Measurements from ENCODE around the gene EEF1AKMT2.
"Not testable (repeated sequence)": the region's sequence is repeated elsewhere in the genome, so short reads cannot be mapped to it uniquely, and the experiment has no call there.

EEF1AKMT2 gene

GRCh38 chr10:124825702-124826101 is 34.0 kb upstream of the EEF1AKMT2 start:
- H3K27ac ChIP-seq: no peak overlapping the region
- TF ChIP-seq ZFX (IDR thresholded peaks at IDR 0.05): no peak
- no peak for TF ChIP-seq CTCF (conservative IDR thresholded peaks at IDR 0.05)

GRCh38 chr10:124824932-124825331 is 33.2 kb upstream of the EEF1AKMT2 start:
- not testable (repeated sequence) for H3K27ac ChIP-seq

GRCh38 chr10:124824507-124824906 is 32.8 kb upstream of the EEF1AKMT2 start:
- H3K27ac ChIP-seq: peak overlapping the region; percentile 36; the same call in 1 of the 2 replicates
- no peak for TF ChIP-seq CTCF (conservative IDR thresholded peaks at IDR 0.05)

GRCh38 chr10:124821520-124821919 is 29.8 kb upstream of the EEF1AKMT2 start:
- no peak for TF ChIP-seq CTCF (conservative IDR thresholded peaks at IDR 0.05)
- TF ChIP-seq ZFX (IDR thresholded peaks at IDR 0.05): no peak
- no peak overlapping the region for H3K27ac ChIP-seq

GRCh38 chr10:124820121-124820520 is 28.4 kb upstream of the EEF1AKMT2 start:
- no peak overlapping the region for H3K27ac ChIP-seq
- no peak for TF ChIP-seq ZFX (IDR thresholded peaks at IDR 0.05)
- no peak for TF ChIP-seq CTCF (conservative IDR thresholded peaks at IDR 0.05)

GRCh38 chr10:124802313-124802675 is 10.6 kb upstream of the EEF1AKMT2 start:
- no peak for TF ChIP-seq CTCF (conservative IDR thresholded peaks at IDR 0.05)
- TF ChIP-seq ZFX (IDR thresholded peaks at IDR 0.05): no peak
- peak overlapping the region; percentile 75 for H3K27ac ChIP-seq

GRCh38 chr10:124799211-124799610 is 7.5 kb upstream of the EEF1AKMT2 start:
- TF ChIP-seq ZFX (IDR thresholded peaks at IDR 0.05) (no peak), CTCF (conservative IDR thresholded peaks at IDR 0.05) (no peak)

GRCh38 chr10:124798781-124799180 is 7.1 kb upstream of the EEF1AKMT2 start:
- no peak overlapping the region for H3K27ac ChIP-seq
- TF ChIP-seq ZFX (IDR thresholded peaks at IDR 0.05): no peak

More at GRCh38 chr10:124799211-124799610, 7.5 kb upstream of the EEF1AKMT2 start:
- no peak overlapping the region for H3K27ac ChIP-seq

- H3K27ac ChIP-seq: no peak overlapping the region
- TF ChIP-seq CTCF (conservative IDR thresholded peaks at IDR 0.05): no peak
- no peak for TF ChIP-seq ZFX (IDR thresholded peaks at IDR 0.05)
Measured at GRCh38 chr10:124798364-124798763, 6.7 kb upstream of the EEF1AKMT2 start.
